HCEC 1CT (cell line): Measurements from ENCODE around the gene MADCAM1.
"Not testable (repeated sequence)": the region's sequence is repeated elsewhere in the genome, so short reads cannot be mapped to it uniquely, and the experiment has no call there.

Experiments
- DNase-seq: peaks from one replicate; pipeline ENCODE4 v3.0.0-alpha.2; 2017

MADCAM1 gene

DNA sequence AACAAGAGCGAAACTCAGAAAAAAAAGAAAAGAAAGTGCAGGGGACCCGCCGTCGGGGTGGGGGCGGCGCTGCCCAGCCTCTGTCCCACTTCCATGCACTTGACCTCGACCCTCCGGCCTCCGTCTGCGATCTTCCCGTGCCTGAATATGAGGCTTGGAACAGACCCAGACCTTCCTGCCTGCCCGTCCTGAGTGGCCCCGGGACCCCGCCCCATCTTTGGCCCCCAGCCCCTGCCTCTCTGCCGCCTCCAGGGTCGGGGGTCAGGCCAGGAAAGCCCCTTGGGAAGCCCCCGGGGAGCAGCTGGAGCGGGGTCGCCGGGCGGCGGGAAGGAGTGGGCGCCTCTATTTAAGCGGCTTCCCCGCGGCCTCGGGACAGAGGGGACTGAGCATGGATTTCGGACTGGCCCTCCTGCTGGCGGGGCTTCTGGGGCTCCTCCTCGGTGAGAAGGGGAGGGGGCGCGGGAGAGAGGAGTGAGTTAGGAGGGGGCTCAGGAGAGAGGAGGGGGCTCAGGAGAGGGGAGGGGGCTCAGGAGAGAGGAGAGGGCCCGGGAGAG lies at the start of gene MADCAM1:
Gene MADCAM1 (plus strand): TSS at position 375 of the 554 bp plus-strand sequence. CDS start 14 bp downstream, at position 389.
- DNase-seq = no peak

DNA sequence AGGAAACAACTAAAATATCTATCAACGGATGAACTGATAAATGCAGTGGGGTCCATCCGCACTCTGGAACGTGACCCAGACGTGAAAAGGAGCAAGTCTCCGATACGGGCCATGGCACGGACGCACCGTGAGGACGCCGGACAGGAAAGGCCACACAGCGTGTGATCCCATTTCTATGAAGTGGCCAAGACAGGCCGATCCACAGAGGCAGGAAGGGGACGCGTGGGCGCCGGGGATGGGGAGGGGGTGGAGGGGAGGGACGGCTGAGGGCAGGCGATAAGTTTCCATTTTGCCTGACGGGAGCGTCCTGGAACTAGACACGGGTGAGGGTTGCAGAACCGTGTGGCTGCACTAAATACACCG lies 49.2 kb upstream of the MADCAM1 start:
- DNase-seq = no peak

DNA sequence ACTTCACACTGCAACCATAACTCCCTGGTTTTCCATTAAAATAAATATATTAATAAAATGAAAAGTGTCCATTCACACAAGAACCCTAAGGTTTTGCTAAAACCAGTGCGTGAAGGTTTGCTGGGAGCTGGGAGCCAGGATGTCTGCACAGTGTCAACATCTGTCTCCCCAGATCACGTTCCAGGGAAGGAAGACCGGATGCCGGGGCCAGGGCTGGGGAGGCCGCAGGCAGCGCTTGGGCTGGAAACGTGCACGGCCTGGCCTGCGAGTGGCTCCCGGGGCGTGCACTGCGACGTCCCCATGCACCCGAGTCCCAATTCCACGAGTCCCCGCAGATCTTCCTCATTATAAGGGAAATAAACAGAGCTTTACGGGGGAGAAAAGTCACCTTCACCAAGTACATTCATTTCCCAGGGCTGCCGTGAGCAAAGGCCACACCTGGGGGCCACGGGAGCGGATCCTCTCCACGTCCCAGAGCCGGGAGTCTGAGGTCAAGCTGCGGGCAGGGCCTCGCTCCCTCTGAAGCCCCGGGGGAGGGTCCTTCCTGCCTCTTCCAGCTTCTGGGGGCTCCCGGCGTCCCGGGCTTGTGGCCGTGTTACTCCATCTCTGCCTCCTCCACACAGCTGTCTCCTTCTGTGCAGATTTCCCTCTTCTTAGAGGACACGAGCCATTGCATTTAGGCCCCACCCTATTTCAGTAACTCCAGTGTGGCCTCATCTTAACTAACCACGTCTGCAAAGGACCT lies 48.3 kb upstream of the MADCAM1 start:
- no peak for DNase-seq

DNA sequence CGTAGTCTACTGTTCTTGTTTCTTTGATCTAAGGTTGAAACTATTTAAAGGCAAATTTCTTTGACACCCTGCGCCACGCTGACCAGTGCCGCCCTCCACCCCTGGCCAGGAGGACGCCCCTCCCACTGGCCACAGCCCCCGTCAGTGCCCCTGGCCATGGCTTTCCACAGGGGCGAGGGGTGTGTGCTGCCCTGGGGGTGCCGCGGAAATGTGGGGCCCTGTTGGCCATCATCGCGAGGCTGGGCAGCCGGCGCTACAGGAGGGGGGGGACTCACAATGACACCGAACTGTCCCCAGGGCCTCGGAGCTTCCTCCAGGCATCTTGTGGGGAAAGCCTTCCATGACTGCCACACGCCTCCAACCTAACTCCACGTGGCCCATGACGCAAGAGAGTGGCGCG lies 46.4 kb upstream of the MADCAM1 start:
- no peak for DNase-seq

DNA sequence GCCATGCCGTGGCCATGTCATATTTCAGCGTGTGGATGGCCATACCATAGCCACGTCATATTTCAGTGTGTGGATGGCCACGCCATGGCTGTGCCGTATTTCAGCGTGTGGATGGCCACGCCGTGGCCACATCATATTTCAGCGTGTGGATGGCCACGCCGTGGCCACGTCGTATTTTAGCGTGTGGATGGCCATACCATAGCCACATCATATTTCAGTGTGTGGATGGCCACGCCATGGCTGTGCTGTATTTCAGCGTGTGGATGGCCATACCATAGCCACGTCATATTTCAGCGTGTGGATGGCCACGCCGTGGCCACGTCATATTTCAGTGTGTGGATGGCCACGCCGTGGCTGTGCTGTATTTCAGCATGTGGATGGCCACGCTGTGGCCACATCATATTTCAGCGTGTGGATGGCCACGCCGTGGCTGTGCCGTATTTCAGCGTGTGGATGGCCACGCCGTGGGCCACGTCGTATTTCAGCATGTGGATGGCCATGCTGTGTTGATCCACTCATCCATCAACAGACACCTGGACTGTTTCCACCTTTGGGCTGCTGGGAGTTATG lies 45.3 kb upstream of the MADCAM1 start:
- not testable (repeated sequence) for DNase-seq

DNA sequence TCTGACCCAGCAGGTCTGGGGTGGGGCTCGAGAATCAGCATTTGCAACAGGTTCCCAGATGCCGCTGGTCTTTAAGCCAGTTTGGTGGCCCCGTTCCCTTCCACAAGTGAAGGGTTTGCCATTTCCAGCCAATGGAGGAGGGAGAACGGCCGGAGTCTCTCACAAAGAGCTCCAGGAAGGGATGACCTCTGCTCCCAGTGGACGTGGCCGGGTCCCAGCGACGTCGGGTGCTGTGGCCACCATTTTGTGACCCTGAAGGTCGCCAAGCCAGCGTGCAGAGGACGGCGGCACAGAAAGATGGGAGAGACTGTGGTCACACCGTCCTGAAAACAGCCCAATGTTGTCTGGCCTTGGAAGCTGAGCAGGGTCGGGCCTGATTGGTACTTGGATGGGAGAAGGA lies 43.5 kb upstream of the MADCAM1 start:
- DNase-seq = no peak

DNA sequence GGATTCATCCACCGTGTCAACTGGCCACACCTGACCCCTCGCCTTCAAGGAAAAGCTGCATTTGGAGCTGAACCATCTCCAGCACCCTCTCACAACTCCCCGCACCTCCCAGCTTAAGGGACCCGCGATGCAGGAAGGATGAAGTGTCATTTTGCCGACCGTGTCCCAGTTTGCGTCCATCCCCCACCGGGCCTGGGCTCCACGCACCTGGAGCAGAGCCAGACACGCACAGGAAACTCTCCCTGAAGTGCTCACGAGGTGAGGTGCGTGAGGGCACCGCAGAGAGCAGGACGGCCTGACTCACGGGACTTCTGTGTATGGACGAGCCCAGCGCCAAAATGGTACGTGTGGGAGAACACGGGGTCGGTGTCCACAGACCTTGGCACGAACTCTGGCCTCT lies 42.7 kb upstream of the MADCAM1 start:
- DNase-seq = no peak

DNA sequence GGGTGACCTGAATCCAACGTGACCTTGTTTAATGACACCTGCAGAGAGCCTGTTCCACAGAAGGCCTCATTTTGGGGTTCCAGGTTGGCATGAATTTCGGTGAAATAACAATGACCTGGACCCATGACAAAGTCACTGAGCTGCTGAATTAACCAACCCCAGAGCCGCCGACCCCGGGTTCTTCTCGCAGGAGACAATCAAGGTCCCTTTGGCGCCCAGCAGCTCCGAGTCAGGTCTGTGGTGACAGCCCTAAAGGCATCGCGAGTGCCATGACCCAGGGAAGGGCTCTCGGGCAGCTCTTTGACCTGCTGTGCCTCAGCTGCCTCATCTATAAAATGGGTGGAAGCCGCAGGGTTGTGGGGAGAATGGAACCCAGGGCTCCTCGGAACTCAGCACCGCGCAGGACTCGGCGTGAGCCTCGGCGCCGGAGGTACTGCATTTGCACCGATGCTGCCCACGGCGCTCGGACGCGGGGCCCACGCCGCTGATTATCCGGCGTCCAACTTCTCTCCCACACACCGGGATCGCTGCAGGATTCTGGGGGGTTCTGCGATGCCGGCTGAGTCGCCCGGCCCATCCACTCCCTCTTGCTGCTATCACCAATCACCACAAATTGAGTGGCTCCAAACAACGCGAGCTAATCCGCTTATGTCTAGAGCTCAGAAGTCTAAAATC lies 41.1 kb upstream of the MADCAM1 start:
- DNase-seq = no peak

DNA sequence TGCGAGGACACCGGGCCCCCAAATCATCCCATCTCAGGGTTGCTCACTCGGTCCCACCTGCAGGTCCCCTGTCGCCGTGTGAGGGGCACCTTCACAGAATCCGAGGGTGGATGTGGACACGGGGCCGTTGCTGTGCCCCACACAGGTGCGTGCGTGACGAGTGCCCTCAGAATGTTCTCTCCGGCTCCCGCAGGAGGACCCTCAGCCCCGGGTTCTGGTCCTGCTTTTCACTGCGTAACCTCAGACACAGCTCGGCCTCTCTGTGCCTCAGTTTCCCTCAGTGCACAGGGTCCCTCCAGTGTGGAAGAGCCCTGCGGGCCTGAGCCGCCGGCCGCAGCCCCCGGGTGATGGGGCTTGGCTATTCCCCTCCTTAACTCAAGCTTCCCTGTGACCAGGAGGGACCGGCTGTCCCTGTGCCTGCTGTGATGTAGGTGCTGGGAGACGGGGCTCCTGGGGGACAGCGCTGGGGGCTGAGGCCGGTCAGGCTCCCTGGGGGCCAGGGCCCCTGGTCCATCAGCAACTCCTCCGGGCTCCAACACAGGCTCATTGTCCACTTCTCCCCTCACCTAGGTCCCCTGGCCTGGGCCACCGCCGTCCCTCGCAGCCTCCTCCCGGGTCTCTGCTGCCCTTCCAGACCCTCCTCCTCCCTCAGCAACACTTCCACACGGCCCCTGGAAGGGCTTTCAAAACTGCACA lies 40.3 kb upstream of the MADCAM1 start:
- no peak for DNase-seq

DNA sequence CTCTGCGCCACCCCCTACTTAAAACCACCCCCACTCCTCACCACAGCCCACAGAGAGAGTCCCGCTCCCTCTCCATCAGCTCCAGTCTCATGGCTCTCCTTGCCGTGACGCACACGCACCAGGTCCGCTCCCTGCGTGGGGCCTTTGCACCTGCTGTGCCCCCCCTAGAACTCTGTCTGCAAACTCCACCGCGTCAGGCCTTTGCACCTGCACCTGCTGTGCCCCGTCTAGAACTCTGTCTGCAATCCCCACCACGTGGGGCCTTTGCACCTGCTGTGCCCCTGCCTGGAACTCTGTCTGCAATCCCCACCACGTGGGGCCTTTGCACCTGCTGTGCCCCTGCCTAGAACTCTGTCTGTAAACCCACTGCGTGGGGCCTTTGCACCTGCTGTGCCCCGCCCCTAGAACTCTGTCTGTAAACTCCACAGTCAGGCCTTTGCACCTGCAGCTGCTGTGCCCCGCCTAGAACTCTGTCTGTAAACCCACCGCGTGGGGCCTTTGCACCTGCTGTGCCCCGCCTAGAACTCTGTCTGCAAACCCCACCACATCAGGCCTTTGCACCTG lies 39.7 kb upstream of the MADCAM1 start:
- DNase-seq = no peak

DNA sequence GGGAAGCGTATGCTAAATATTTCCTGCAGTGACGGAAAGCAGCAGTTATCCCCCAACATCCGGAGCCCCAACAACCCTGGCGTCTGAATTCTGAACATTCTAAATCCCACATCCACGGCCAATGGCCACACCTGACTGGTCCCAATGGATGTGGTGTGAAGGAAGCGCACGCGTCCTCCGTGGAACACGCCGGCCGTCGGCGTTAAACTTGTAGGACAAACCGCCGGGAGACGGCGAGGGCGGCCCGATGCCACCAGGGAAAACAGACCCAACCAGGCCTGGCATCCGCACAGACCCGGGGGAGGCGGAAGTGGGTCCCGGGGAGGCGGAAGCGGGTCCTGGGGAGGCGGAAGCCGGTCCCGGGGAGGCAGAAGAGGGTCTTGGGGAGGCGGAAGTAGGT lies 38.6 kb upstream of the MADCAM1 start:
- DNase-seq = no peak

DNA sequence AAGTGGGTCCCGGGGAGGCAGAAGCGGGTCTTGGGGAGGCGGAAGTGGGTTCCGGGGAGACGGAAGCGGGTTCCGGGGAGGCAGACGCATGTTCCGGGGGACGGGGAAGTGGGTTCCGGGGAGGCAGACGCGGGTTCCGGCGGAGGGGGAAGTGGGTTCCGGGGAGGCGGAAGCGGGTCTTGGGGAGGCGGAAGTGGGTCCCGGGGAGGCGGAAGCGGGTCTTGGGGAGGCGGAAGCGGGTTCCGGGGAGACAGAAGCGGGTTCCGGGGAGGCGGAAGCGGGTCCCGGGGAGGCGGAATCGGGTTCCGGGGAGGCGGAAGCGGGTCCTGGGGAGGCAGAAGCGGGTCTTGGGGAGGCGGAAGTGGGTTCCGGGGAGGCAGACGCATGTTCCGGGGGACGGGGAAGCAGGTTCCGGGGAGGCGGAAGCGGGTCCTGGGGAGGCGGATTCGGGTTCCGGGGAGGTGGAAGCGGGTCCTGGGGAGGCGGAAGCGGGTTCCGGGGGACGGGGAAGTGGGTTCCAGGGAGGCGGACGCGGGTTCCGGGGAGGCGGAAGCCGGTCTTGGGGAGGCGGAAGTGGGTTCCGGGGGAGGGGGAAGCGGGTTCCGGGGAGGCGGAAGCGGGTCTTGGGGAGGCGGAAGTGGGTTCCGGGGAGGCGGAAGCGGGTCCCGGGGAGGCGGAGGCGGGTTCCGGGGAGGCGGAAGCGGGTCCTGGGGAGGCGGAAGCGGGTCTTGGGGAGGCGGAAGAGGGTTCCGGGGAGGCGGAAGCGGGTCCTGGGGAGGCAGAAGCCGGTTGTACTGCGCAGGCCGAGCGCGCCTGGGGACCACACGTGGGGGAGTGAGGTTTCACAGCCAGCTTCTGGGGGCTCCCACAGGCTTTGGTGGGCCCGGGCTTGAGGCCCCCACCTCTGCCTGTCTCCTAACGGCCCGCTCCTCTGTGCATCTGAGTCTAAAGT lies 37.9 kb upstream of the MADCAM1 start:
- no peak for DNase-seq

DNA sequence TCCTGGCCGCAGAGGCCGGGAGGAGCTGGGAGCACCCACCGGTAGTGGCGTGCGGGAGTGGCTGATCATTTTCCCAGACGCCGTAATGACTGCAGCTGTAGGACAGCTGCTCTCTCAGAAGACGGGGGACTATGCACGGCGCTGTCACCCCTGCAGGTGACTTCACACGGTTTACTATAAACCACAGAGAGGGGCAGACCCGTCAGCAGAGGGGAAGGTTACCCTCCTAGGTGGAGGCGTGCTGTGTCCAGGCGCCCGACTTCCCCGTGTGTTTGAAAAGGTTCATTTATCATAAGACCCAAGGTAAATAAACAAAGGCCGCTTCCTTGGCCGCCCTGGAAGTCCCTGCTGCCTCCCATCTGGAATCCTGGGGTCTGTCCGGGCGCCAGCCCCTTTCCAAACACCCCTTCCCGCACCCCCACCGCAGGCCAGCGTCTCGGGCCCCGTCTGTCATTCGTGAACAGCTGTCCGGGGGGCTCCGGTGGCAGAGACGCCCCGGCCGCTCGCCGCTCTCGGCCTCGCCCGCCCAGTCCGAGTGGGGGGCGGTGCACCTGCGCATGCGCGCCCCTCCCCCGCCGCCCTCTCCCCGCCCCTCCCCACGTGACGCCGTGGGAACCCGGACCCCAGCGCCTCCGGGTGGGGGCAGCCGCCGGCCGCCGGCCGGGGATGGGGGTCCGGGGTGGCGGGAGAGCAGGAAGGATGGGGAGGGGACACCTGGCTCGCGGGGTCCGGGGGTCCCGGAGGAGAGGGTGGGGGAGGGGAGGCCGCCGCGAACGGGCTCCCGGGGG lies 36.4 kb upstream of the MADCAM1 start:
- no peak for DNase-seq

DNA sequence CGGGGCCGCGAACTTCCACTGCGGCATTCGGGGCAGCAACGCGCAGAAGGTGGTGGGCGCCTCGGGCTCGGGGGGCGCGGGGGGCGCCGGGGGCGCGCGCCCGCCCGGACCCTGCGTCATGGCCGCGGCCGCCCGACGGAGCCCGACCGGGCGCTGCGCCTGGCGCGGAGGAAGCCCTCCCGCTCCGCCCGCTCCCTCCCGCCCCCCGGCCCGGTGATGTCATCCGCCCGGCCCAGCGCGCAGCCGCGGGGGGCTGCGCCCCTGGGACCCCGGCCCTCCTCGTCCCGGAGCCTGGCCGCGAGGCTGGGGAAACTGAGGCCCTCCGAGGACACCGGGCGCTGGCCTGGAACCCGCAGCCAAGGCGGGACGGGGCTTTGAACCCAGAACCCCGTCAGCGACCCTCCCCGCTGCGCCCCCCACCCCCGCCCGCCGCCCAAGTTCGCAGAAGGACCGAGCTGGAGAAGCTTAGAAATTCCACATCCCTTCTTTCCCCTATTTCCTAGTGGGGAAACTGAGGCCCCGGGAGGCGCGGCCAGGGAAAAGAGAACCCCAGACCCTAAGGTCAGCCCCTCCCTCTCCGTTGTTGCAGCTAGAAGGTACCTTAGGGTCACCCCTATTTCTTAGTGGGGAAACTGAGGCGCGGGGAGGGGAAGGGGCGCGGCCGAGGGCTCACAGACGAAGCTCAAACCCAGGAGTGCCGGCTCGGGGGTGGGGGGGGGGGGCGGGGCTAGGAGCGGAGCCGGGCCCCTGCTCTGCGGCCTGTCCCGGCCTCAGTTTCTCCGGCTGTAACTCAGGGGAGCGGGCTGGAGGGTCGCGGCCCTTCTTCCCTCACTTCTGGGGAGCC lies 35.2 kb upstream of the MADCAM1 start, which contains the start of gene SHC2:
Gene SHC2 (minus strand): TSS at position 157 of the 844 bp plus-strand sequence. CDS start 37 bp downstream, at position 120.
- DNase-seq = no peak

DNA sequence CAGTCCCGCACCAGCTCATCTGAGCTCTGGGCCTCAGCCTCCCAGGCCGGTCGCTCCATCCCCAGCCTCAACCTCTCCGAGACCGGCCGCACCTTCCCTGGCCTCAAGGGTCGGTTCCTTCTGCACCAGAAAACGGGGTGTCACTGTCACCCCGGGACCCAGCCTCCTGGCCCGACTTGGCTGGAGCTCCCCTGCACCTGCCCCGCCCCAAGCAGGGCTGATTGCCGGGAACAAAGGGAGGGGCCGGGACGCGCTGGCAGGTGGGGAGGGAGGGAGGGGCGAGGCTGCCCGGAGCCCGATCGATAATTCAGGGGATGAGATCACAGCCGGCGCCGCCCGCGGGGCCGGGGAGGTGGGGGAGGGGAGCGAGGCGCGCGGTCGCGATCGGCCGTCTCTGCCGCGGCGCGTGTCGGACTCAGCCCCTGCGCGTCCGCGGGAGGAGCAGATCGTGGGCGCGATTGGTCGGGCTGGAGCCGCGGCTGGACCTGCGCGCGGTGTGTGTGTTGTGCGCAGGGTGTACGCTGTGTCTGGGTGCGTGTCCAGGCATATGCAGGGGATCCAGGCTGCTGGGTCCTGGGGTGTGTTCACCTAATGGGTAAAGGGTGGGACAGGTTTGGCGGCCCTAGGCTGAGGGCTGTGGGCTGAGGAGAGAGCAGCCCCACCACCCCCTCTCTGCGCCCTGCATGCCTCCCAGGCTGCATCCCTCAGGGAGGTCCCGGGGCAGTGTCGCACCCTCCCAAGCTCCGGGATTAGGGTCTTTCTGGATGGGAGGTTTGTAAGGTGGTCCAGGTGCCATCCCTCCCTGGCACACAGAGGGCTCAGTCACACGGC lies 34.4 kb upstream of the MADCAM1 start:
- no peak for DNase-seq

DNA sequence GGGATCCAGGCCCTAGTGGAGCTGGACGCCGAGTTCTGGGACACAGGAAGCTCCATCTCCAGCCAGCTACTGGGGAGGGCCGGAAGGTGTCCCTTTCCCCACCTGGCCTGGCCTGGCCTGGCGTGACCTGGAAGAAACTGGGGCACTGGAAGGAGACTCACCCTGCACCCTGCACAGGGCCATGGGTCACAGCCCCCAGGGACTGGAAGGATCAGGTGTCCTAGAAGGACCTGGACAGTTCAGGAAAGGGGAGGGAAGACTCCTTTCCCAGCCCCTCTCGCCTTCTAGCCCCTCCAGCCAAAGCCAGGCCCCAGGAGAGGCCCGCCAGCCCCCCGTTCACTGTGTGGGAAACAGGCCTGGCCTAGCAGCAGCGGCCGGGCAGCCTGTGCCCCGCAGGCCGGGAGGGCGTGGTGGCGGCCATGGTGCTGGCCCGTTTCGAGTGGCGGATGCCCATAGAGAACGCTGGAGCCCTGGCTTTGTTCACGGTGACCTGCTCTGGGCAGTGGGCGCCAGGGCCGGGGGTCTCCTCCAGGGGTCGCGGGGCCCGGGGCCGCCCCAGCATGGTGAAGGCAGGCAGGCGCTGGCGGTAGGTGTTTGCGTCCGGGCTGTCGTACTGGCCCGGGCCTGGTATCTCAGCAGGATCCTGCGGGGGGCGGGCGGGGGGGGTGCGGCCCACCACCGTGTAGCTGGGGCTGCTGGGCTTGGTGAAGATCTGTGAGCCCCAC lies 32.6 kb upstream of the MADCAM1 start:
- no peak for DNase-seq

DNA sequence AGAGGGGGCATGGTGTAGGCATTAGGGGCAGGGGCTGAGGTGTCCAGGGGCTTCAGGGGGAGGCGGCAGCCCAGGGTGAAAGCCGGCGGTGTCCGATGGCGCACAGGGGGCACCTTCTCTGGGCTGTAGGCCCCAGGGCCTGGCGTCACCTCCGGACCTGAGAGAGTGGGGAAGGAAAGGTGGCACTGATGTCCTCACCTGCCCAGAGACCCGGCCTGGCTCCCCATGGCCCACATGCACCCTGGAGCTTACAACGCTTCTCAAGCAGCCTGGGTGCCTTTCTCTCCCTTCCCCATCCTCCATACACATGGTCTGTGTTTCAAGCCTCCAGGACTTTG lies 32.1 kb upstream of the MADCAM1 start:
- no peak for DNase-seq

DNA sequence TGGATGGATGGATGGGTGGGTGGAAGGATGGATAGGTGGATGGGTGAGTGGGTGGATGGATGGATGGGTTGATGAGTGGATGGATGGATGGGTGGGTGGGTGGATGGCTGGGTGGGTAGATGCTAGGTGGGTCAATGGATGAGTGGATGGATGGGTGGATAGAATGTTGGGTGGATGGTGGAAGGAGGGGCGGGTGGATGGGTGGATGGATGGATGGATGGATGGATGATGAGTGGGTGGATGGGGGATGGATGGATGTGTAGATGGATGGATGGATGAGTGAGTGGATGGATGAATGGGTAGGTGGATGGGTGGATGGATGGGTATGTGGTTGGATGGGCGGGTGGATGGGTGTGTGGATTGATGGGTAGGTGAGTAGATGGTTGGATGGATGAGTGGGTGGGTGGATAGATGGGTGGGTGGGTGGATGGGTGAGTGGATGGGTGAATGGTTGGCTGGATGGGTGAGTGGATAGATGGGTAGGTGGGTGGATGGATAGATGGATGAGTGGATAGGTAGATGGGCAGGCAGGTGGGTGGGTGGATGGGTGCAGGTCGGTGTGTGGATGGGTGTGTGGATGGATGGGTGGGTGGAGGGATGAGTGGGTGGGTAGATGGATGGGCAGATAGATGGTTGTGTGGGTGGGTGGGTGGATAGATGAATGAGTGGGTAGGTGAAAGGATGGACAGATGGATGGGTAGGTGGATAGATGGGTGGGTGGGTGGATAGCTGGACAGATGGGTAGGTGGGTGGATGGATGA lies 31.1 kb upstream of the MADCAM1 start:
- DNase-seq = no peak
